Suppressor macrophage treated with lipopolysaccharide for 4 hours (primary cell): Measurements from ENCODE around the gene CIB4.
A peak's percentile ranks its signal among the peaks of the same experiment; 100 is the strongest.

Source experiments
- DNase-seq: peaks from one replicate; pipeline ENCODE4 v3.0.0-alpha.2; 2020

Gene CIB4

GRCh38 chr2:26619521-26619951 is 21.6 kb downstream of the CIB4 start:
- DNase-seq, result peak; percentile 36

- DNase-seq, result no peak
These were observed 22.1 kb downstream of the CIB4 start for GRCh38 chr2:26619096-26619495.

- no peak for DNase-seq
These were observed 22.6 kb downstream of the CIB4 start for GRCh38 chr2:26618611-26619010.

GRCh38 chr2:26617588-26618083 is 23.5 kb downstream of the CIB4 start:
- DNase-seq, result no peak

- no peak for DNase-seq
These were observed 24.2 kb downstream of the CIB4 start for GRCh38 chr2:26616706-26617587.

- no peak for DNase-seq
These were observed 25.1 kb downstream of the CIB4 start for GRCh38 chr2:26615860-26616705.

- DNase-seq, result no peak
These were observed 25.8 kb downstream of the CIB4 start for GRCh38 chr2:26615336-26615859.

- DNase-seq, result no peak
These were observed 26.7 kb downstream of the CIB4 start for GRCh38 chr2:26614216-26615138.

- DNase-seq, result no peak
These were observed 27.6 kb downstream of the CIB4 start for GRCh38 chr2:26613241-26614215.

GRCh38 chr2:26612522-26613240 is 28.5 kb downstream of the CIB4 start:
- DNase-seq, result peak; percentile 16

GRCh38 chr2:26612034-26612433 is 29.1 kb downstream of the CIB4 start:
- no peak for DNase-seq

- DNase-seq, result no peak
These were observed 30.4 kb downstream of the CIB4 start for GRCh38 chr2:26610504-26611335.

GRCh38 chr2:26609839-26610277 is 31.3 kb downstream of the CIB4 start:
- no peak for DNase-seq

- no peak for DNase-seq
These were observed 31.9 kb downstream of the CIB4 start for GRCh38 chr2:26609205-26609631.

- DNase-seq, result no peak
These were observed 32.6 kb downstream of the CIB4 start for GRCh38 chr2:26608557-26608956.

- DNase-seq, result no peak
These were observed 33.5 kb downstream of the CIB4 start for GRCh38 chr2:26607698-26608097.

GRCh38 chr2:26606847-26607190 is 34.3 kb downstream of the CIB4 start:
- DNase-seq, result no peak

GRCh38 chr2:26605999-26606846 is 34.9 kb downstream of the CIB4 start:
- DNase-seq, result no peak
